IMR-90 (cell line): ENCODE measurements around the gene YES1. TPM values are rescaled to one million over a fixed set of nuclear protein-coding genes. Genes with fewer than 3 reads are reported as not detected.

Source experiments
- ATAC-seq: fragments of 200-7000 bp; cut with Tn5 transposase; 2 replicates; pipeline ENCODE4 v1.9.1; 2020; ENCODE audit warnings: low read depth, mild to moderate bottlenecking, moderate library complexity
- BruUV-seq: library from RNA; stranded (reverse); fragments of 400-500 nt; replicated peaks from 2 replicates; lab custom pipeline; 2021; lab: Mats Ljungman, UMichigan
- CTCF ChIA-PET: fragments of 300-600 bp; formaldehyde crosslinking; extraction: SDS; loops from one replicate; lab custom pipeline; 2021; ENCODE audit warnings: antibody characterized with exemption; lab: Yijun Ruan, JAX
- POLR2A ChIA-PET: fragments of 300-600 bp; sonication (Branson Sonifier 250); formaldehyde crosslinking; loops from one replicate; lab custom pipeline; 2022; ENCODE audit warnings: antibody characterized with exemption; ENCODE audit not compliant: unreplicated experiment; lab: Charles Lee
- DNase-seq: peaks from one replicate; pipeline ENCODE4 v3.0.0; 2013
- H2AFZ ChIP-seq: replicated peaks from 2 replicates; pipeline ENCODE3; 2013; ENCODE audit warnings: low read length, mild to moderate bottlenecking; ENCODE audit not compliant: poor library complexity
- H2AK5ac ChIP-seq: 2 replicates; pipeline ENCODE4 v1.6.1; 2013; ENCODE audit warnings: low read depth, low read length, inconsistent platforms
- H2AK9ac ChIP-seq: replicated peaks from 2 replicates; pipeline ENCODE3; 2013; ENCODE audit warnings: mild to moderate bottlenecking, low read depth, low read length, moderate library complexity; ENCODE audit not compliant: poor library complexity
- H2BK120ac ChIP-seq: 2 replicates; pipeline ENCODE4 v1.6.1; 2013; ENCODE audit warnings: low read depth, low read length, inconsistent platforms
- H2BK15ac ChIP-seq: 3 replicates; pipeline ENCODE4 v1.6.1; 2013; ENCODE audit warnings: low read depth, low read length, inconsistent platforms
- H2BK20ac ChIP-seq: 2 replicates; pipeline ENCODE4 v1.6.1; 2013; ENCODE audit warnings: low read depth, mild to moderate bottlenecking, inconsistent platforms, low read length, moderate library complexity
- H2BK5ac ChIP-seq: 2 replicates; pipeline ENCODE4 v1.6.1; 2013; ENCODE audit warnings: mild to moderate bottlenecking, low read depth, low read length, inconsistent platforms; ENCODE audit not compliant: poor library complexity, severe bottlenecking
- H3K14ac ChIP-seq: replicated peaks from 2 replicates; pipeline ENCODE4 v1.6.1; 2013; ENCODE audit warnings: low read depth, low read length, inconsistent platforms
- H3K18ac ChIP-seq: 2 replicates; pipeline ENCODE4 v1.6.1; 2013; ENCODE audit warnings: low read depth, low read length, control low read depth
- H3K23ac ChIP-seq: 2 replicates; pipeline ENCODE4 v1.6.1; 2013; ENCODE audit warnings: low read depth, low read length, inconsistent platforms
- H3K27ac ChIP-seq: 2 replicates; pipeline ENCODE4 v1.5.1; 2013; ENCODE audit warnings: mild to moderate bottlenecking, control low read depth, low read length; ENCODE audit not compliant: insufficient read depth
- H3K27me3 ChIP-seq: 2 replicates; pipeline ENCODE4 v1.6.1; 2013; ENCODE audit warnings: low read length; ENCODE audit not compliant: control insufficient read depth, insufficient read depth
- H3K36me3 ChIP-seq: 2 replicates; pipeline ENCODE4 v1.6.1; 2013; ENCODE audit warnings: low read length, mixed read lengths; ENCODE audit not compliant: control insufficient read depth, insufficient read depth
- H3K4ac ChIP-seq: 2 replicates; pipeline ENCODE4 v1.6.1; 2013; ENCODE audit warnings: low read depth, low read length, inconsistent platforms
- H3K4me1 ChIP-seq: 2 replicates; pipeline ENCODE4 v1.6.1; 2013; ENCODE audit warnings: low read length, mixed read lengths; ENCODE audit not compliant: control insufficient read depth, insufficient read depth
- H3K4me2 ChIP-seq: 2 replicates; pipeline ENCODE4 v1.6.1; 2013; ENCODE audit warnings: low read depth, mild to moderate bottlenecking, control low read depth, low read length, moderate library complexity
- H3K4me3 ChIP-seq: 2 replicates; pipeline ENCODE4 v1.5.1; 2013; ENCODE audit warnings: low read depth, mild to moderate bottlenecking, control low read depth, low read length, moderate library complexity; ENCODE audit not compliant: insufficient read depth
- H3K56ac ChIP-seq: 2 replicates; pipeline ENCODE4 v1.6.1; 2013; ENCODE audit warnings: low read length, inconsistent platforms; ENCODE audit not compliant: insufficient read depth; ENCODE audit errors: extremely low read depth
- H3K79me1 ChIP-seq, 2 experiments: 2 replicates each; pipeline ENCODE4 v1.6.1; 2013; ENCODE audit warnings: low read length in 2 of 2, inconsistent platforms in 1 of 2, low read depth in 1 of 2
- H3K9ac ChIP-seq: 2 replicates; pipeline ENCODE4 v1.6.1; 2013; ENCODE audit warnings: low read depth, low read length, control low read depth
- H3K9me1 ChIP-seq: 2 replicates; pipeline ENCODE4 v1.6.1; 2013; ENCODE audit warnings: low read length, inconsistent platforms; ENCODE audit not compliant: insufficient read depth
- H3K9me3 ChIP-seq: 2 replicates; pipeline ENCODE4 v1.6.1; 2013; ENCODE audit warnings: low read length; ENCODE audit not compliant: control insufficient read depth, insufficient read depth
- H4K20me1 ChIP-seq: 2 replicates; pipeline ENCODE4 v1.6.1; 2013; ENCODE audit warnings: low read length, inconsistent platforms; ENCODE audit not compliant: insufficient read depth
- H4K5ac ChIP-seq: 2 replicates; pipeline ENCODE4 v1.6.1; 2013; ENCODE audit warnings: mild to moderate bottlenecking, low read depth, low read length, control low read depth
- H4K8ac ChIP-seq, 2 experiments: 2 replicates each; pipeline ENCODE4 v1.6.1; 2013; ENCODE audit warnings: low read depth in 2 of 2, low read length in 2 of 2, control low read depth in 1 of 2, inconsistent platforms in 1 of 2
- H4K91ac ChIP-seq: 2 replicates; pipeline ENCODE4 v1.6.1; 2013; ENCODE audit warnings: low read depth, low read length, inconsistent platforms; ENCODE audit not compliant: insufficient read depth
- CHD1 ChIP-seq: IDR thresholded peaks from 2 replicates; pipeline ENCODE4 v1.6.1; 2012; ENCODE audit warnings: low read depth, low read length, improper control_type of control experiment
- CTCF ChIP-seq: conservative IDR thresholded peaks from 2 replicates; pipeline ENCODE4 v1.5.1; 2012; ENCODE audit warnings: mild to moderate bottlenecking, low read depth, low read length, improper control_type of control experiment
- ELK1 ChIP-seq: fragments of 150-350 bp; IDR thresholded peaks from 2 replicates; pipeline ENCODE4 v1.6.1; 2016; ENCODE audit warnings: low read depth, mild to moderate bottlenecking, low read length, moderate library complexity, borderline replicate concordance
- MAFK ChIP-seq: IDR thresholded peaks from 2 replicates; pipeline ENCODE4 v1.6.1; 2012; ENCODE audit warnings: low read depth, low read length, improper control_type of control experiment
- MAZ ChIP-seq: IDR thresholded peaks from 2 replicates; pipeline ENCODE4 v1.6.1; 2012; ENCODE audit warnings: low read depth, mild to moderate bottlenecking, low read length, improper control_type of control experiment, moderate library complexity, borderline replicate concordance
- MXI1 ChIP-seq: IDR thresholded peaks from 2 replicates; pipeline ENCODE4 v1.6.1; 2012; ENCODE audit warnings: low read depth, mild to moderate bottlenecking, low read length, moderate library complexity, borderline replicate concordance
- NFE2L2 ChIP-seq: fragments of 150-350 bp; IDR thresholded peaks from 2 replicates; pipeline ENCODE4 v1.6.1; 2016; ENCODE audit warnings: low read depth, mild to moderate bottlenecking, low read length
- POLR2A ChIP-seq: IDR thresholded peaks from 2 replicates; pipeline ENCODE4 v1.6.1; 2012; ENCODE audit warnings: mild to moderate bottlenecking, low read depth, low read length
- RFX5 ChIP-seq: IDR thresholded peaks from 2 replicates; pipeline ENCODE4 v1.8.0; 2012; ENCODE audit warnings: low read depth, mild to moderate bottlenecking, low read length, moderate library complexity
- WGBS, 2 experiments: methylation state at CpG; one replicate each; pipeline versions ENCODE4 v1.1.5 to v1.1.7; 2013; ENCODE audit warnings: missing lambda C conversion rate in 2 of 2; ENCODE audit not compliant: insufficient read length in 1 of 2; ENCODE audit errors: extremely low coverage in 2 of 2; 5-methylcytosine and 5-hydroxymethylcytosine counted together
- dilution Hi-C: fragments of 300-500 bp; cut with HindIII; formaldehyde crosslinking; loops from one replicate; pipeline ENCODE4 v1.14.3; 2018; ENCODE audit warnings: low sequenced_read_pairs; ENCODE audit not compliant: unreplicated experiment
- in situ Hi-C: fragments of 300-500 bp; cut with MboI; formaldehyde crosslinking; loops from 3 replicates; pipeline ENCODE4 v1.14.3; 2019; ENCODE audit warnings: low sequenced_read_pairs, inconsistent platforms, mixed read lengths
- intact Hi-C: fragments of 100-400 bp; cut with micrococcal nuclease; formaldehyde crosslinking; loops from 2 replicates; pipeline ENCODE4 v1.10.0; 2022
- polyA plus RNA-seq, 3 experiments: library from polyadenylated mRNA; depleted of rRNA; stranded (reverse); fragments of >200 nt; gene quantifications; 2 replicates each; pipeline ENCODE4 v1.2.3, GENCODE V29; 2012; ENCODE audit warnings: low replicate concordance in 1 of 3
- total RNA-seq: library from RNA; depleted of rRNA; stranded (reverse); fragments of >200 nt; gene quantifications from 2 replicates; pipeline ENCODE4 v1.2.3, GENCODE V29; 2012

The YES1 gene
- total and polyA plus RNA-seq, 2 of the 4 experiments (the other 2 are of a cell fraction): 16.7 to 62.0 TPM

GRCh38 chr18:744832-745597, 67.0 kb downstream of the YES1 start:
- Histone ChIP-seq H3K27me3 (no peaks in the 10 kb centered on the region), H4K5ac (no peak overlapping the region), H2AK5ac (no peak overlapping the region), H3K9me1 (no peaks in the 10 kb centered on the region), H2AK9ac (no peak overlapping the region), H3K23ac (no peak overlapping the region), H3K27ac (no peak overlapping the region), H4K91ac (no peak overlapping the region), H2BK15ac (no peak overlapping the region), H3K9ac (no peak overlapping the region), H3K4me3 (no peak overlapping the region), H3K9me3 (no peaks in the 10 kb centered on the region), H3K18ac (no peak overlapping the region), H2BK120ac (no peak overlapping the region), H2BK5ac (no peak overlapping the region), H3K56ac (no peak overlapping the region), H3K79me1 (no peaks in the 10 kb centered on the region), H2BK20ac (no peak overlapping the region), H2AFZ (no peak overlapping the region), H3K4ac (no peak overlapping the region), H3K4me2 (no peak overlapping the region), H4K8ac (no peak overlapping the region), H3K36me3 (peaks cover 10% of the 10 kb centered on the region), H3K4me1 (no peaks in the 10 kb centered on the region), H4K20me1 (no peaks in the 10 kb centered on the region), H3K14ac (no peak overlapping the region)
- POLR2A ChIA-PET: no interaction called here
- WGBS, 2 experiments: no CpG with 5 or more reads among the region's 2 CpGs
- DNase-seq (no peak), ATAC-seq (no peak)
- intact Hi-C loops (loop anchor here (5.0 kb wide), 1 partner anchor 123 kb away; no protein-coding TSS in a partner anchor), in situ Hi-C loops (no loop called here), dilution Hi-C loops (no loop called here)
- TF ChIP-seq NFE2L2 (no peak), MXI1 (no peak), MAFK (no peak), POLR2A (no peak), MAZ (no peak), RFX5 (no peak), CHD1 (no peak), CTCF (no peak), ELK1 (no peak)
- BruUV-seq: no TSS peak
- CTCF ChIA-PET: interaction anchor here (0.6 kb wide), 1 partner anchor 27 kb away, joined by 3 read pairs; no protein-coding TSS in a partner anchor
